AG09319 (cell line): Measurements from ENCODE around the gene TCF15.
"Not testable (repeated sequence)": the region's sequence is repeated elsewhere in the genome, so short reads cannot be mapped to it uniquely, and the experiment has no call there.

Source experiments
- DNase-seq: peaks from one replicate; pipeline ENCODE4 v3.0.0-alpha.2; 2010; ENCODE audit warnings: low read depth; ENCODE audit errors: extremely low read depth
- TF ChIP-seq, protein P1 (sequence below): IDR thresholded peaks from 2 replicates; pipeline ENCODE4 v1.5.1; 2011; ENCODE audit warnings: low read depth, mild to moderate bottlenecking, inconsistent platforms, low read length, moderate library complexity

TCF15 gene

GRCh38 chr20:646107-646867, 36.2 kb upstream of the TCF15 start:
- DNase-seq, result no peak
- TF ChIP-seq, protein P1, sequence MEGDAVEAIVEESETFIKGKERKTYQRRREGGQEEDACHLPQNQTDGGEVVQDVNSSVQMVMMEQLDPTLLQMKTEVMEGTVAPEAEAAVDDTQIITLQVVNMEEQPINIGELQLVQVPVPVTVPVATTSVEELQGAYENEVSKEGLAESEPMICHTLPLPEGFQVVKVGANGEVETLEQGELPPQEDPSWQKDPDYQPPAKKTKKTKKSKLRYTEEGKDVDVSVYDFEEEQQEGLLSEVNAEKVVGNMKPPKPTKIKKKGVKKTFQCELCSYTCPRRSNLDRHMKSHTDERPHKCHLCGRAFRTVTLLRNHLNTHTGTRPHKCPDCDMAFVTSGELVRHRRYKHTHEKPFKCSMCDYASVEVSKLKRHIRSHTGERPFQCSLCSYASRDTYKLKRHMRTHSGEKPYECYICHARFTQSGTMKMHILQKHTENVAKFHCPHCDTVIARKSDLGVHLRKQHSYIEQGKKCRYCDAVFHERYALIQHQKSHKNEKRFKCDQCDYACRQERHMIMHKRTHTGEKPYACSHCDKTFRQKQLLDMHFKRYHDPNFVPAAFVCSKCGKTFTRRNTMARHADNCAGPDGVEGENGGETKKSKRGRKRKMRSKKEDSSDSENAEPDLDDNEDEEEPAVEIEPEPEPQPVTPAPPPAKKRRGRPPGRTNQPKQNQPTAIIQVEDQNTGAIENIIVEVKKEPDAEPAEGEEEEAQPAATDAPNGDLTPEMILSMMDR, result no peak

DNA sequence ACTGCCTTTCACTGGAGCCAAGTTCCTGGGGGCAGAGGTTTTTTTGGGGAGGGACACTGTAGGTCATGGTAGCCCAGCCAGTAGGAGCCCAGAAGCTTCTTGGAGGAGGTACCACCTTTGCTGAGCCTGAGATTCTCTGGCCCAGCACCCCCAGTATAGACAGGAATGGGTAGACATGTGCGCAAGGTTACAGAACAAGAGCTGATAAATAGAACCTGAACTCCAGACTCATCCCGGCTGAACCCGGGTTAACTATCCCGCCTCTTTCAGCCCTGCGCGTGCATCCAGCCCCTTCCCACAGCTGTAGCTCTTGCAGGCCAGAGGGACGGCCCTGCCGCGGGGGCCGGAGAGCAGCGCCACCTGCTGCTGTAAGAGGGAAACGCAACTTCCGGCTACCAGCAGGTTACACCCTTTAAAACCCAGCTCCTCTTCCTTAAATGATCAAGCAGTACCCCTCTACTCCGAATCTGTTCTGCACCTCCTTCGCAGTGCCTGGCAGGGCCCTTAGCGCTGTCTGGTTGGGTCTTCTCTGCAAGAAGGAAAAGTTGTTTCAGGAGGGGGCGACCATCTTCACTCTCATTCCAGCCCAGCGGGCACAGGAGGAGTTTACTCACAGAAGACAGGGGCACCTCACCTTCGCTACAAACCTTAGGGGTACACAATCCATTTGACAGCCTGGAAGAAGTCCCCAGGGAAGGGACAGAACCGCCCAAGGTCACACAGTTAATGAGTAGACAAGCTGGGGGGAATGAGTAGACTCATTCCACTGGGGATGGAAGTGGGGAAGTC, 35.4 kb upstream of the TCF15 start:
- no peak for DNase-seq
- TF ChIP-seq, protein P1, result peak; percentile 94

DNA sequence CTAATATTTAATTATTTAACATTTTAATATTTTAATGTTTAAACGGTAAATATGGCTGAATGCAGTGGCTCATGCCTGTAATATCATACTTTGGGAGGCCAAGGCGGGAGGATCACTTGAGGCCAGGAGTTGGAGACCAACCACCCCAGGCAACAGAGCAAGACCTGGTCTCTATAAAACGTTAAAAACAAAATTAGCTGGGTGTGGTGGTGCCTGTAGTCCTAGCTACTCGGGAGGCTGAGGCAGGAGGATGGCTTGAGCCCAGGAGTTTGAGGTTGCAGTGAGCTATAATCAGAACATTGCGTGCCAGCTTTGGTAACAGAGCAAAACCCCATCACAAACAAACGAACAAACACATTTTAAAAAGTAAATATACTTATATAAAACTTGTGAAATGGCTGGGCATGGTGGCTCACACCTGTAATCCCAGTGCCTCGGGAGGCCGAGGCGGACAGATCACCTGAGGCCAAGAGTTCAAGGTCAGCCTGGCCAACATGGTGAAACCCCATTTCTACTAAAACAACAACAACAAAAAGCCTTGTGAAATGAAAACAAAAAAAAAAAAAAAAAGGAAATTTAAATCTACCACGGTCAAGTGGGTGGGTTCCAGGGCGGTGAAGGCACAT, 34.7 kb upstream of the TCF15 start:
- TF ChIP-seq, protein P1, result no peak
- no peak for DNase-seq

DNA sequence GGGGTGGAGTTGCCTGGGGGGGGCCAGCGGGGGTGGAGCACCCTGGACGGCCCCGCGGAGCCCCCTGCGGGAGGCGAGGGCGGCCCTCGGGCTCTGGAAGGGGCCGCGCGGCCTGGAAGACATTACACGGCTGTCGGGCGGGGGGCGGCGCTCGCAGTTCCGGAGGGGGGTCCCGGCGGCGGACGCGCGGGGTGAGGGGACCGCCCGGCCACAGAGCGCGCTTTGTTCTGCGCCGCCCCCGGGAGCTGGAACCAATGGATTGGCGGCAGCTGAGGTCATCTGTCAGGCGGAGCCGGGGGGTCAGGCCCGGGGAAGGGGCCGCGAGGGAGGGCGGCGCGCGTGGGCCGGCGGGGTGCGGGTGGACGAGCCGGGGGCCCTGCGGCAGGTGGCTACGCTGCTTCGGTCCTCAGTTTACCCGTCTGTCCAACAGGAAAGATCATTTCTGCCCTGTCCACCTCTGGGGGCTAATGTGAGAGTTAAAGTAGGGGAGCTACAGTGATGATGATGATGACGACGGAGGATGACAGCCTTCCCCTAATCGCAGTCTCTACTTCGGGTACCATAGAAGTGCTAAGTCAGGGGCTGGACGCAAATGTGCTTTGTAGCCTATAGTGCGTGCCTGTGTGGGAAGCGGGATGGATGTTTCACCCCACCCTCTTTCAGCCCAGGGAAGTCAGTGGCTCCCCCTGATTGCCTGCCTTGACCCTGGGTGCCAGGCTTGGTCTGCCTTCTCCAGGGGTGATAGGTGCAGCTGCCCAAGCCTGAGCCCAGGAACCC, 32.5 kb upstream of the TCF15 start:
- no peak for DNase-seq
- TF ChIP-seq, protein P1, result no peak

DNA sequence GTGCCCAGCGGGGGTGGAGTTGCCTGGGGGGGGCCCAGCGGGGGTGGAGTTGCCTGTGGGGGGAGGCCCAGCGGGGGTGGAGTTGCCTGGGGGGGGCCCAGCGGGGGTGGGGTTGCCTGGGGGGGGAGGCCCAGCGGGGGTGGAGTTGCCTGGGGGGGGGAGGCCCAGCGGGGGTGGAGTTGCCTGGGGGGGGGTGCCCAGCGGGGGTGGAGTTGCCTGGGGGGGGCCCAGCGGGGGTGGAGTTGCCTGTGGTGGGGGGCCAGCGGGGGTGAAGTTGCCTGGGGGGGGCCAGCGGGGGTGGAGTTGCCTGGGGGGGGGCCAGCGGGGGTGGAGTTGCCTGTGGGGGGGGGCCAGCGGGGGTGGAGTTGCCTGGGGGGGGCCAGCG, 31.9 kb upstream of the TCF15 start:
- DNase-seq, result not testable (repeated sequence)

GRCh38 chr20:641516-641875, 31.4 kb upstream of the TCF15 start:
- TF ChIP-seq, protein P1, result no peak
- no peak for DNase-seq

GRCh38 chr20:640674-641515, 30.8 kb upstream of the TCF15 start:
- TF ChIP-seq, protein P1, result no peak
- DNase-seq, result no peak
